Gastrocnemius medialis (tissue), 4 donors: Measurements from ENCODE around the gene GEMIN5.

ENCODE experiments used
- CTCF ChIP-seq, 5 experiments: fragments of 450-650 bp in 3 of 5; fragments of 200-600 bp in 2 of 5; sonication (generic) in 2 of 5; IDR thresholded peaks in 4 of 5; conservative IDR thresholded peaks in 1 of 5; 1 replicate in 4 of 5; 2 replicates in 1 of 5; pipeline ENCODE4 v1.5.1; 2016 to 2019; ENCODE audit warnings: antibody characterized with exemption in 5 of 5, mild to moderate bottlenecking in 3 of 5, moderate library complexity in 3 of 5
- POLR2A ChIP-seq, 2 donors: fragments of 450-650 bp; IDR thresholded peaks; one replicate each; pipeline ENCODE4 v1.6.1; 2017; ENCODE audit warnings: antibody characterized with exemption in 2 of 2, mild to moderate bottlenecking in 2 of 2, moderate library complexity in 2 of 2

GRCh38 chr5:154944716-154945115 lies 6.7 kb upstream of the GEMIN5 start:
- no peak for TF ChIP-seq CTCF (IDR thresholded peaks at IDR 0.05 in 4 of 5, conservative IDR thresholded peaks at IDR 0.05 in 1 of 5)
- TF ChIP-seq POLR2A (IDR thresholded peaks at IDR 0.05), result no peak
